ENCODE measurements around the gene DOK5.

DNA sequence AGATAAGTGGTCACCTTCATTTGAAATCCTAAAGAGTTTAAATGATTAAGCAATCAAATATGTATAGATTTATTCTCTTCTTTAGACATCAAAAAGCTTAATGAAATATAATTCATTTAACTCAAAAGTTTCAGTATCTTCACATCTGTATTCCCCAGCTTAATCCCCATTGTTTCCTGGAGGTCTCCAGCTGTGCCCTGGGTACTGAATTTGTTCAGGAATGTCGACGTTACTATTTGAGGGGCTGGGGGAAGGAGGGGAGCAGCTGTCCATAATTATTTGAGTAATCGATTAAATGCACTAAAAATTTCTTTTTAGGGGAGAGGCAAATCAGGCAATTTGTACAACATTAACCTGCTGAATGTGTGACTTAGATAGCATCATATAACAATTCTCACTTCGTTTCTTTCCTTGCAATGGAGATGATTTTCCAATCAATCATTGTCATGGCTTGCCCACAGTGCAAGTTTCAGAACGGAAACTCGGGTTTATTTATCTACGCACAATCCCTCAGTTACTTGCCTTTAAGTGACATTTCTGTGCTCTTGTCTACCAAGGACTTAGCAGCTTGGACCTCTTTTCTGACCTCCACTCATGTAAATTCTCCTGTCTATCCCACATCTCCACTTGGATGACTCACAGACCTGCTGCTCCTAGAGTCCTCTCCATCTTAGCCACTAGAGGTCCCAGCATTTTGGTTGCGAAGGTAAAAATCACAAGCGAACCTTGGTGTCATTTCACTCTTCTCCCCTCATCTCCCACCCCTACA lies 3.9 kb downstream of the DOK5 start:
- TF ChIP-seq, protein P1, sequence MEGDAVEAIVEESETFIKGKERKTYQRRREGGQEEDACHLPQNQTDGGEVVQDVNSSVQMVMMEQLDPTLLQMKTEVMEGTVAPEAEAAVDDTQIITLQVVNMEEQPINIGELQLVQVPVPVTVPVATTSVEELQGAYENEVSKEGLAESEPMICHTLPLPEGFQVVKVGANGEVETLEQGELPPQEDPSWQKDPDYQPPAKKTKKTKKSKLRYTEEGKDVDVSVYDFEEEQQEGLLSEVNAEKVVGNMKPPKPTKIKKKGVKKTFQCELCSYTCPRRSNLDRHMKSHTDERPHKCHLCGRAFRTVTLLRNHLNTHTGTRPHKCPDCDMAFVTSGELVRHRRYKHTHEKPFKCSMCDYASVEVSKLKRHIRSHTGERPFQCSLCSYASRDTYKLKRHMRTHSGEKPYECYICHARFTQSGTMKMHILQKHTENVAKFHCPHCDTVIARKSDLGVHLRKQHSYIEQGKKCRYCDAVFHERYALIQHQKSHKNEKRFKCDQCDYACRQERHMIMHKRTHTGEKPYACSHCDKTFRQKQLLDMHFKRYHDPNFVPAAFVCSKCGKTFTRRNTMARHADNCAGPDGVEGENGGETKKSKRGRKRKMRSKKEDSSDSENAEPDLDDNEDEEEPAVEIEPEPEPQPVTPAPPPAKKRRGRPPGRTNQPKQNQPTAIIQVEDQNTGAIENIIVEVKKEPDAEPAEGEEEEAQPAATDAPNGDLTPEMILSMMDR (IDR thresholded peaks at IDR 0.05 in 2 of 3, conservative IDR thresholded peaks at IDR 0.05 in 1 of 3; ENCODE audit: control insufficient read depth in 2 of 3, extremely low read depth in 1 of 3, insufficient read depth in 1 of 3, low read depth in 3 of 3, low read length in 3 of 3): peak in 2 of 3 experiments; percentile 4 to 10; a peak in 1 of 6 replicates
- TF ChIP-seq BACH1 (IDR thresholded peaks at IDR 0.05; ENCODE audit: borderline replicate concordance) (no peak), HDAC2 (IDR thresholded peaks at IDR 0.05) (no peak), JUND (IDR thresholded peaks at IDR 0.05; ENCODE audit: low read depth, low read length) (no peak), BHLHE40 (IDR thresholded peaks at IDR 0.05; ENCODE audit: borderline replicate concordance in 1 of 2, low read depth in 2 of 2, low read length in 1 of 2) (no peak)
- TF ChIP-seq, protein P2, sequence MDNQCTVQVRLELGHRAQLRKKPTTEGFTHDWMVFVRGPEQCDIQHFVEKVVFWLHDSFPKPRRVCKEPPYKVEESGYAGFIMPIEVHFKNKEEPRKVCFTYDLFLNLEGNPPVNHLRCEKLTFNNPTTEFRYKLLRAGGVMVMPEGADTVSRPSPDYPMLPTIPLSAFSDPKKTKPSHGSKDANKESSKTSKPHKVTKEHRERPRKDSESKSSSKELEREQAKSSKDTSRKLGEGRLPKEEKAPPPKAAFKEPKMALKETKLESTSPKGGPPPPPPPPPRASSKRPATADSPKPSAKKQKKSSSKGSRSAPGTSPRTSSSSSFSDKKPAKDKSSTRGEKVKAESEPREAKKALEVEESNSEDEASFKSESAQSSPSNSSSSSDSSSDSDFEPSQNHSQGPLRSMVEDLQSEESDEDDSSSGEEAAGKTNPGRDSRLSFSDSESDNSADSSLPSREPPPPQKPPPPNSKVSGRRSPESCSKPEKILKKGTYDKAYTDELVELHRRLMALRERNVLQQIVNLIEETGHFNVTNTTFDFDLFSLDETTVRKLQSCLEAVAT (IDR thresholded peaks at IDR 0.05): no peak
- TF ChIP-seq, protein P3, sequence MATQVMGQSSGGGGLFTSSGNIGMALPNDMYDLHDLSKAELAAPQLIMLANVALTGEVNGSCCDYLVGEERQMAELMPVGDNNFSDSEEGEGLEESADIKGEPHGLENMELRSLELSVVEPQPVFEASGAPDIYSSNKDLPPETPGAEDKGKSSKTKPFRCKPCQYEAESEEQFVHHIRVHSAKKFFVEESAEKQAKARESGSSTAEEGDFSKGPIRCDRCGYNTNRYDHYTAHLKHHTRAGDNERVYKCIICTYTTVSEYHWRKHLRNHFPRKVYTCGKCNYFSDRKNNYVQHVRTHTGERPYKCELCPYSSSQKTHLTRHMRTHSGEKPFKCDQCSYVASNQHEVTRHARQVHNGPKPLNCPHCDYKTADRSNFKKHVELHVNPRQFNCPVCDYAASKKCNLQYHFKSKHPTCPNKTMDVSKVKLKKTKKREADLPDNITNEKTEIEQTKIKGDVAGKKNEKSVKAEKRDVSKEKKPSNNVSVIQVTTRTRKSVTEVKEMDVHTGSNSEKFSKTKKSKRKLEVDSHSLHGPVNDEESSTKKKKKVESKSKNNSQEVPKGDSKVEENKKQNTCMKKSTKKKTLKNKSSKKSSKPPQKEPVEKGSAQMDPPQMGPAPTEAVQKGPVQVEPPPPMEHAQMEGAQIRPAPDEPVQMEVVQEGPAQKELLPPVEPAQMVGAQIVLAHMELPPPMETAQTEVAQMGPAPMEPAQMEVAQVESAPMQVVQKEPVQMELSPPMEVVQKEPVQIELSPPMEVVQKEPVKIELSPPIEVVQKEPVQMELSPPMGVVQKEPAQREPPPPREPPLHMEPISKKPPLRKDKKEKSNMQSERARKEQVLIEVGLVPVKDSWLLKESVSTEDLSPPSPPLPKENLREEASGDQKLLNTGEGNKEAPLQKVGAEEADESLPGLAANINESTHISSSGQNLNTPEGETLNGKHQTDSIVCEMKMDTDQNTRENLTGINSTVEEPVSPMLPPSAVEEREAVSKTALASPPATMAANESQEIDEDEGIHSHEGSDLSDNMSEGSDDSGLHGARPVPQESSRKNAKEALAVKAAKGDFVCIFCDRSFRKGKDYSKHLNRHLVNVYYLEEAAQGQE (IDR thresholded peaks at IDR 0.05; ENCODE audit: low read depth, low read length): no peak
